SK-N-SH (cell line): Measurements from ENCODE around the gene DPM2. TPM values are rescaled to one million over a fixed set of nuclear protein-coding genes. Genes with fewer than 3 reads are reported as not detected.
A peak's percentile ranks its signal among the peaks of the same experiment; 100 is the strongest.

Source experiments
- CTCF ChIA-PET: fragments of 300-600, 350-600 bp; formaldehyde crosslinking; extraction: SDS; loops from one replicate; lab custom pipeline; 2021; lab: Yijun Ruan, JAX
- POLR2A ChIA-PET: fragments of 350-600 bp; sonication (Branson Sonifier 250); formaldehyde crosslinking; extraction: SDS; loops from one replicate; lab custom pipeline; 2020; ENCODE audit warnings: antibody characterized with exemption, inconsistent platforms; lab: Yijun Ruan, JAX
- DNase-seq: peaks from one replicate; pipeline ENCODE4 v3.0.0; 2012
- H2AFZ ChIP-seq: fragments of 200-600 bp; sonication (generic); 2 replicates; pipeline ENCODE4 v1.8.1; 2016; ENCODE audit warnings: antibody characterized with exemption, mild to moderate bottlenecking, low read depth
- H3F3A ChIP-seq: fragments of 200-600 bp; sonication (generic); replicated peaks from 2 replicates; pipeline ENCODE3; 2016; ENCODE audit warnings: antibody characterized with exemption, mild to moderate bottlenecking; ENCODE audit not compliant: insufficient read depth
- H3K27ac ChIP-seq, 2 experiments: fragments of 200-500 bp in 1 of 2; fragments of 200-600 bp in 1 of 2; sonication (Bioruptor generic) in 1 of 2; sonication (generic), shearing (Covaris generic) in 1 of 2; 2 replicates each; pipeline versions ENCODE4 v1.5.1 to v1.6.1; 2014 to 2016; ENCODE audit warnings: low read depth in 2 of 2, inconsistent platforms in 1 of 2, low read length in 1 of 2, mild to moderate bottlenecking in 1 of 2, mixed read lengths in 1 of 2
- H3K27me3 ChIP-seq: fragments of 200-600 bp; sonication (generic), shearing (Covaris generic); 2 replicates; pipeline ENCODE4 v1.6.1; 2016; ENCODE audit warnings: mixed run types; ENCODE audit not compliant: insufficient read depth
- H3K36me3 ChIP-seq, 2 experiments: fragments of 200-500 bp in 1 of 2; fragments of 200-600 bp in 1 of 2; sonication (Bioruptor generic) in 1 of 2; sonication (generic) in 1 of 2; replicated peaks in 1 of 2; 2 replicates each; pipeline versions ENCODE3 to v1.5.1; 2014 to 2016; ENCODE audit warnings: low read length in 1 of 2, mild to moderate bottlenecking in 1 of 2; ENCODE audit not compliant: insufficient read depth in 2 of 2, control insufficient read depth in 1 of 2
- H3K4me1 ChIP-seq, 2 experiments: fragments of 200-500 bp in 1 of 2; fragments of 200-600 bp in 1 of 2; sonication (Bioruptor generic) in 1 of 2; sonication (generic), shearing (Covaris generic) in 1 of 2; 2 replicates each; pipeline versions ENCODE4 v1.5.1 to v1.6.1; 2014 to 2016; ENCODE audit warnings: low read depth in 1 of 2, low read length in 1 of 2, mixed run types in 1 of 2; ENCODE audit not compliant: insufficient read depth in 2 of 2, control insufficient read depth in 1 of 2
- H3K4me2 ChIP-seq: fragments of 200-600 bp; sonication (generic), shearing (Covaris generic); 2 replicates; pipeline ENCODE4 v1.6.1; 2017; ENCODE audit warnings: mixed run types
- H3K4me3 ChIP-seq, 2 experiments: fragments of 200-500 bp in 1 of 2; fragments of 200-600 bp in 1 of 2; sonication (Bioruptor generic) in 1 of 2; sonication (generic), shearing (Covaris generic) in 1 of 2; 2 replicates each; pipeline versions ENCODE4 v1.5.1 to v1.8.1; 2014 to 2016; ENCODE audit warnings: low read depth in 2 of 2, inconsistent platforms in 1 of 2, low read length in 1 of 2, mild to moderate bottlenecking in 1 of 2, mixed read lengths in 1 of 2, moderate library complexity in 1 of 2
- H3K79me2 ChIP-seq: fragments of 200-600 bp; sonication (generic); 2 replicates; pipeline ENCODE4 v1.8.1; 2017; ENCODE audit warnings: mild to moderate bottlenecking; ENCODE audit not compliant: insufficient read depth
- H3K9ac ChIP-seq: fragments of 200-600 bp; sonication (generic); 2 replicates; pipeline ENCODE4 v1.6.1; 2017; ENCODE audit warnings: mixed run types
- H3K9me2 ChIP-seq: fragments of 200-600 bp; sonication (generic); 2 replicates; pipeline ENCODE4 v1.6.1; 2017; ENCODE audit warnings: mixed run types
- H3K9me3 ChIP-seq: fragments of 200-600 bp; sonication (generic); 2 replicates; pipeline ENCODE4 v1.6.1; 2017; ENCODE audit warnings: mixed run types, mild to moderate bottlenecking, moderate library complexity
- H4K20me1 ChIP-seq: fragments of 200-600 bp; sonication (generic); 2 replicates; pipeline ENCODE4 v1.6.1; 2017; ENCODE audit warnings: mild to moderate bottlenecking, mixed run types; ENCODE audit not compliant: insufficient read depth
- FOSL2 ChIP-seq: IDR thresholded peaks from 2 replicates; pipeline ENCODE4 v1.4.0; 2012; ENCODE audit warnings: low read depth, mild to moderate bottlenecking, moderate library complexity, borderline replicate concordance
- FOXJ3 ChIP-seq: sonication (generic); formaldehyde crosslinking; IDR thresholded peaks from 2 replicates; pipeline ENCODE4 v1.5.1; 2020; ENCODE audit warnings: mild to moderate bottlenecking, missing genetic modification reagents
- JUND ChIP-seq: IDR thresholded peaks from 2 replicates; pipeline ENCODE4 v1.4.0; 2012
- RCOR1 ChIP-seq: fragments of 150-350 bp; IDR thresholded peaks from 2 replicates; pipeline ENCODE4 v1.6.1; 2017; ENCODE audit warnings: antibody characterized with exemption, low read length
- RXRA ChIP-seq: IDR thresholded peaks from 2 replicates; pipeline ENCODE4 v1.4.0; 2012; ENCODE audit warnings: low read depth, mild to moderate bottlenecking, borderline replicate concordance
- SMC3 ChIP-seq: IDR thresholded peaks from 2 replicates; pipeline ENCODE4 v1.6.1; 2012; ENCODE audit warnings: low read depth, low read length, improper control_type of control experiment
- TAF1 ChIP-seq: IDR thresholded peaks from 2 replicates; pipeline ENCODE4 v1.6.1; 2012; ENCODE audit warnings: low read depth, mild to moderate bottlenecking, low read length, moderate library complexity, borderline replicate concordance
- TCF12 ChIP-seq: IDR thresholded peaks from 2 replicates; pipeline ENCODE4 v1.4.0; 2012
- WGBS: methylation state at CpG from one replicate; pipeline ENCODE4 v1.1.6; 2017; ENCODE audit warnings: low lambda C conversion rate; 5-methylcytosine and 5-hydroxymethylcytosine counted together
- polyA plus RNA-seq, 3 experiments: library from polyadenylated mRNA; depleted of rRNA; stranded (reverse); fragments of >200 nt; gene quantifications; 2 replicates each; pipeline ENCODE4 v1.2.3, GENCODE V29; 2012
- TF ChIP-seq, protein P1 (sequence below): fragments of 200-600 bp; sonication (generic); IDR thresholded peaks from 2 replicates; pipeline ENCODE4 v1.6.1; 2017; ENCODE audit warnings: antibody characterized with exemption, mild to moderate bottlenecking, moderate library complexity
- TF ChIP-seq, protein P2 (sequence below): IDR thresholded peaks from 2 replicates; pipeline ENCODE4 v1.4.0; 2012; ENCODE audit warnings: low read depth, borderline replicate concordance
- TF ChIP-seq, protein P3 (sequence below): fragments of 150-350 bp; IDR thresholded peaks from 2 replicates; pipeline ENCODE4 v1.6.1; 2016; ENCODE audit warnings: mild to moderate bottlenecking, low read depth, low read length

DPM2 gene
- polyA plus RNA-seq, 1 of the 3 experiments (the other 2 are of a cell fraction) = 106 TPM

DNA sequence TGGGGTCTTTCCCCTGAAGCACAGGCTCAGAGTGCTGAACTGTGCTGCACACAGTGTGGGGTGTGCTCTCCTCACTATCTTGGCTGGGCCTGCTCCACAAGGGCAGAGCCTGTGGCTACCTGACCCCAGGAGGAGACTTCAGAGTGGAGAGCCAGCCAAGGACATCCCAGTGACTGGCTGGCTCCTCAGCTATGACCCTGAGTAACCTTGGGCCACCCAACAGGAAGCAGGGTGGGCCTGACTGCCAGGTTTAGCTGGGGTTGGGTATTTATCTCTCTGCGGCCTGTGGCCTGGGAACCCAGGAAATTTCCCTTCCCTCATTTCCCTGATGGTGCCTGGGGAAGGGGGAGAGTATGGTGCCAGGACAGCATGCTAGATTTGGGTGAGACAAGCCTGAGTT is 45.3 kb upstream of the DPM2 start:
- H3K4me2 ChIP-seq = no peak overlapping the region
- H3K4me1 ChIP-seq = peaks cover 5 to 19% of the 10 kb centered on the region in 2 experiments; a peak in 3 of 4 replicates
- WGBS = 83% methylated on average over 1 of the region's 1 CpG
- H3K9me3 ChIP-seq = no peaks in the 10 kb centered on the region
- POLR2A ChIA-PET = no interaction called here
- H3K9me2 ChIP-seq = no peaks in the 10 kb centered on the region
- no peaks in the 10 kb centered on the region for H3F3A ChIP-seq
- no peak overlapping the region for H2AFZ ChIP-seq
- CTCF ChIA-PET = interaction anchor here (0.8 to 6.2 kb wide), 3 partner anchors 40 to 53 kb away, joined by 4 to 60 read pairs (median 35); no protein-coding TSS in a partner anchor
- H4K20me1 ChIP-seq = peaks cover 23% of the 10 kb centered on the region
- no peaks in the 10 kb centered on the region for H3K27me3 ChIP-seq
- no peak overlapping the region for H3K27ac ChIP-seq
- no peak overlapping the region for H3K4me3 ChIP-seq
- H3K79me2 ChIP-seq = peaks cover 26% of the 10 kb centered on the region
- H3K9ac ChIP-seq = no peak overlapping the region
- no peak for DNase-seq
- TF ChIP-seq, protein P1, sequence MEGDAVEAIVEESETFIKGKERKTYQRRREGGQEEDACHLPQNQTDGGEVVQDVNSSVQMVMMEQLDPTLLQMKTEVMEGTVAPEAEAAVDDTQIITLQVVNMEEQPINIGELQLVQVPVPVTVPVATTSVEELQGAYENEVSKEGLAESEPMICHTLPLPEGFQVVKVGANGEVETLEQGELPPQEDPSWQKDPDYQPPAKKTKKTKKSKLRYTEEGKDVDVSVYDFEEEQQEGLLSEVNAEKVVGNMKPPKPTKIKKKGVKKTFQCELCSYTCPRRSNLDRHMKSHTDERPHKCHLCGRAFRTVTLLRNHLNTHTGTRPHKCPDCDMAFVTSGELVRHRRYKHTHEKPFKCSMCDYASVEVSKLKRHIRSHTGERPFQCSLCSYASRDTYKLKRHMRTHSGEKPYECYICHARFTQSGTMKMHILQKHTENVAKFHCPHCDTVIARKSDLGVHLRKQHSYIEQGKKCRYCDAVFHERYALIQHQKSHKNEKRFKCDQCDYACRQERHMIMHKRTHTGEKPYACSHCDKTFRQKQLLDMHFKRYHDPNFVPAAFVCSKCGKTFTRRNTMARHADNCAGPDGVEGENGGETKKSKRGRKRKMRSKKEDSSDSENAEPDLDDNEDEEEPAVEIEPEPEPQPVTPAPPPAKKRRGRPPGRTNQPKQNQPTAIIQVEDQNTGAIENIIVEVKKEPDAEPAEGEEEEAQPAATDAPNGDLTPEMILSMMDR = no peak
- TF ChIP-seq FOXJ3 (CRISPR knock-in tag) (no peak), SMC3 (no peak), TCF12 (no peak), FOSL2 (no peak), RXRA (no peak), TAF1 (no peak)
- TF ChIP-seq, protein P2, sequence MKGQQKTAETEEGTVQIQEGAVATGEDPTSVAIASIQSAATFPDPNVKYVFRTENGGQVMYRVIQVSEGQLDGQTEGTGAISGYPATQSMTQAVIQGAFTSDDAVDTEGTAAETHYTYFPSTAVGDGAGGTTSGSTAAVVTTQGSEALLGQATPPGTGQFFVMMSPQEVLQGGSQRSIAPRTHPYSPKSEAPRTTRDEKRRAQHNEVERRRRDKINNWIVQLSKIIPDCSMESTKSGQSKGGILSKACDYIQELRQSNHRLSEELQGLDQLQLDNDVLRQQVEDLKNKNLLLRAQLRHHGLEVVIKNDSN = no peak
- H3K36me3 ChIP-seq = no peaks in the 10 kb centered on the region

DNA sequence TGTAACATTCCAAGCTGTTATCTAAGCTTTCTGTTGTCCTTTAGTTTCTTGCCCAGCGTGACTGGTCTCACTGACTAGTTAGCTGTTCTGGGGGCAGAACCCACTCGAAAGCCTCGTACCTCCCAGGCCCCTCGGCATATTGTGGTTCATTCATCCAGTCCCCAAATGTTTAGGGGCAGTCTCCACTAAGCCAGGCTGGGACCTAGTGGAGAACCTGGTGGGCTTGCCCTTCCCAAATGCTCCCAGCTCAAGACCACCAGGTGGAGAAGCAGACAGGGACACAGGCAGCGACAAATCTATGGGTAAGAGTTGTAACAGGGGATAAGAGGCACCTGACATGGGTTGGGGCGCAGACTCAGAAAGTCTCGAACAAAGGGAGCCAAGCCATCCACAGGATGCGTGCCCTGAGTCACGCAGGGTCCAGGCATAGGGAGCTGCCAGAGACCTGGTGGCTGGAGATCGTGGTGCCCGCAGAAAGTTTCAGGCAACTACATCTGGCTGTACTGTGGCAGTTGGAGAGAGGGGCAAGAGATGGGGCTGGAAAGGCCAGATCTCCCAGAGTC is 44.0 kb upstream of the DPM2 start:
- no peaks in the 10 kb centered on the region for H3K9me3 ChIP-seq
- ChIA-PET POLR2A (interaction anchor here (0.7 to 2.0 kb wide), 7 partner anchors 12 to 65 kb away, joined by 3 to 6 read pairs (median 4); no protein-coding TSS in a partner anchor), CTCF (interaction anchor here (1.1 to 6.2 kb wide), 9 partner anchors 19 to 136 kb away, joined by 3 to 60 read pairs (median 5); partner anchors contain the start of gene PIP5KL1)
- peak overlapping the region; percentile 75 for H3K9ac ChIP-seq
- H2AFZ ChIP-seq = peak overlapping the region; percentile 98
- TF ChIP-seq RCOR1 = no peak
- TF ChIP-seq, protein P3, sequence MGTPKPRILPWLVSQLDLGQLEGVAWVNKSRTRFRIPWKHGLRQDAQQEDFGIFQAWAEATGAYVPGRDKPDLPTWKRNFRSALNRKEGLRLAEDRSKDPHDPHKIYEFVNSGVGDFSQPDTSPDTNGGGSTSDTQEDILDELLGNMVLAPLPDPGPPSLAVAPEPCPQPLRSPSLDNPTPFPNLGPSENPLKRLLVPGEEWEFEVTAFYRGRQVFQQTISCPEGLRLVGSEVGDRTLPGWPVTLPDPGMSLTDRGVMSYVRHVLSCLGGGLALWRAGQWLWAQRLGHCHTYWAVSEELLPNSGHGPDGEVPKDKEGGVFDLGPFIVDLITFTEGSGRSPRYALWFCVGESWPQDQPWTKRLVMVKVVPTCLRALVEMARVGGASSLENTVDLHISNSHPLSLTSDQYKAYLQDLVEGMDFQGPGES = no peak
- TF ChIP-seq JUND = no peak
- H3K79me2 ChIP-seq = peaks cover 39% of the 10 kb centered on the region
- no peak for DNase-seq
- no peaks in the 10 kb centered on the region for H3K9me2 ChIP-seq
- 74% methylated on average over 11 of the region's 11 CpGs for WGBS
- H3K4me3 ChIP-seq = peak overlapping the region; percentile 51 to 70
- no peaks in the 10 kb centered on the region for H3F3A ChIP-seq
- H3K36me3 ChIP-seq = no peaks in the 10 kb centered on the region
- peaks cover 36% of the 10 kb centered on the region for H4K20me1 ChIP-seq
- H3K4me1 ChIP-seq = peaks cover 14 to 32% of the 10 kb centered on the region in 2 experiments; a peak in 3 of 4 replicates
- H3K27ac ChIP-seq = peak overlapping the region; percentile 74 to 81
- H3K27me3 ChIP-seq = no peaks in the 10 kb centered on the region
- peak overlapping the region; percentile 93 for H3K4me2 ChIP-seq
